IgD-negative memory B cell (primary cell): ENCODE results near the gene TTC24. TPM values are rescaled to one million over a fixed set of nuclear protein-coding genes. Genes with fewer than 3 reads are reported as not detected.
"Not testable (repeated sequence)": the region's sequence is repeated elsewhere in the genome, so short reads cannot be mapped to it uniquely, and the experiment has no call there.

ENCODE experiments used
- H3K27ac Mint-ChIP-seq, 3 donors: one replicate each; pipeline ENCODE4 v1.8.0; 2020 to 2022; ENCODE audit warnings: mild to moderate bottlenecking in 3 of 3, mixed read lengths in 3 of 3, moderate library complexity in 1 of 3
- H3K27me3 Mint-ChIP-seq: one replicate; pipeline ENCODE4 v1.8.0; 2021; ENCODE audit warnings: mixed read lengths
- H3K36me3 Mint-ChIP-seq: one replicate; pipeline ENCODE4 v1.8.0; 2020; ENCODE audit warnings: mild to moderate bottlenecking, mixed read lengths
- H3K4me1 Mint-ChIP-seq, 3 donors: one replicate each; pipeline ENCODE4 v1.8.0; 2020 to 2022; ENCODE audit warnings: mixed read lengths in 3 of 3, mild to moderate bottlenecking in 1 of 3
- H3K4me3 Mint-ChIP-seq, 4 donors: one replicate each; pipeline ENCODE4 v1.8.0; 2020 to 2022; ENCODE audit warnings: mild to moderate bottlenecking in 4 of 4, mixed read lengths in 4 of 4, moderate library complexity in 3 of 4
- H3K9me3 Mint-ChIP-seq, 3 donors: one replicate each; pipeline ENCODE4 v1.8.0; 2020 to 2021; ENCODE audit warnings: mixed read lengths in 3 of 3, mild to moderate bottlenecking in 1 of 3
- polyA plus RNA-seq: library from polyadenylated mRNA; unstranded; fragments of 300-500 nt; fragmentation: Illumina TruSeq; gene quantifications from one replicate; pipeline ENCODE4 v1.2.3, GENCODE V29; 2021

Gene TTC24
- polyA plus RNA-seq, 1 donor from 2014 or later = 0.38 TPM

- Mint-ChIP-seq H3K4me1 (peaks cover 8 to 11% (median 8%) of the 10 kb centered on the region in 3 donors), H3K9me3 (no peaks in the 10 kb centered on the region), H3K27me3 (peaks cover 18% of the 10 kb centered on the region), H3K4me3 (peak overlapping the region in 1 of 4 donors; percentile 94), H3K36me3 (peaks cover 1% of the 10 kb centered on the region), H3K27ac (no peak overlapping the region)
Measured at GRCh38 chr1:156571261-156571852, 8.2 kb upstream of the TTC24 start.

DNA sequence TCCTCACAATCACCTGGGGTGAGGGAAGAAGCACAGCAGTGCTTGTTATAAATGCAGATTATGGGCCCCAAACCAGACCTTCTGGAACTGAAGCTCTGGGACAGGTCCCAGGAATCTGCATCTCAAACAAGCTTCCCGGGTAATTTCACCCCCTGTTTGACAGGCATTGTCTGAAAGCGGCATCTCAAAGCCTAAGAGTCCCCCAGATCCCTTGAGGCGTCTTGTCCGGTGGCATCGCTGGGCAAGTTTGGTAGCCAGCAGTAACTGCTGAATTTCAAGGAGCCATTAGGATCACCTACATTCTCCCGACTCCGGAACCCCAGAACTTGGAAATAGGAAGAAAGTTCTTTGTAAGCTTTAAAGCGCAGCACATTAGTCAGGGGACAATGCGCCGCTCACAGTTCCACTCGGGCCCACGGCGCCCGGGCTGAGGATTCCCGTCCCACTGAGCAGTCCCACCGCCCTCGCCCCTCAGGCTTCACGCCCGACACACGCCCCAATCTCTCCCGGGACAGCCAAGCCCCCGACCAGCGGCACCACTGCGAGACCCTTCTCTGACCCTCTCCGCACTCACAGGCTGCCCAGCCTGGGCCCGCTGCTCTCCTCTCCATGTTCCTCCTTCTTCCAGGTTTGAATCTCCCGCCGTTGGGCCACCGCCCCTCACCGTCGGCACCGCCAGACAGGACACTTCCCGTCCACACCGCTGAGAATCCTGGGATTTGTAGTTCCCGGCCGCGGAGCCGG, 7.4 kb upstream of the TTC24 start, which contains the start of gene IQGAP3:
Gene IQGAP3 (minus strand): TSS at position 647 of the 744 bp plus-strand sequence. CDS start 36 bp downstream, at position 611.
- Mint-ChIP-seq H3K36me3 (peaks cover 1% of the 10 kb centered on the region), H3K4me3 (peak within 1 kb of the TSS; percentile 66 to 94 (median 82)), H3K27me3 (peaks cover 18% of the 10 kb centered on the region), H3K27ac (peak within 1 kb of the TSS in 2 of 3 donors; percentile 32 to 54), H3K4me1 (peaks cover 8 to 11% (median 8%) of the 10 kb centered on the region in 3 donors), H3K9me3 (no peaks in the 10 kb centered on the region)

GRCh38 chr1:156572663-156573018, 6.9 kb upstream of the TTC24 start:
- Mint-ChIP-seq H3K9me3 (no peaks in the 10 kb centered on the region), H3K27me3 (peaks cover 18% of the 10 kb centered on the region), H3K4me3 (peak overlapping the region; percentile 66 to 94 (median 82)), H3K36me3 (peaks cover 1% of the 10 kb centered on the region), H3K27ac (peak overlapping the region in 2 of 3 donors; percentile 32 to 54), H3K4me1 (peaks cover 8 to 11% (median 8%) of the 10 kb centered on the region in 3 donors)

- Mint-ChIP-seq H3K4me1 (peaks cover 8 to 11% (median 8%) of the 10 kb centered on the region in 3 donors), H3K27me3 (peaks cover 18% of the 10 kb centered on the region), H3K27ac (no peak overlapping the region), H3K36me3 (peaks cover 1% of the 10 kb centered on the region), H3K4me3 (no peak overlapping the region), H3K9me3 (no peaks in the 10 kb centered on the region)
Measured at GRCh38 chr1:156574039-156574633, 5.4 kb upstream of the TTC24 start.

- no peak overlapping the region for H3K27ac Mint-ChIP-seq
Measured at GRCh38 chr1:156577550-156577949, 2.0 kb upstream of the TTC24 start.

DNA sequence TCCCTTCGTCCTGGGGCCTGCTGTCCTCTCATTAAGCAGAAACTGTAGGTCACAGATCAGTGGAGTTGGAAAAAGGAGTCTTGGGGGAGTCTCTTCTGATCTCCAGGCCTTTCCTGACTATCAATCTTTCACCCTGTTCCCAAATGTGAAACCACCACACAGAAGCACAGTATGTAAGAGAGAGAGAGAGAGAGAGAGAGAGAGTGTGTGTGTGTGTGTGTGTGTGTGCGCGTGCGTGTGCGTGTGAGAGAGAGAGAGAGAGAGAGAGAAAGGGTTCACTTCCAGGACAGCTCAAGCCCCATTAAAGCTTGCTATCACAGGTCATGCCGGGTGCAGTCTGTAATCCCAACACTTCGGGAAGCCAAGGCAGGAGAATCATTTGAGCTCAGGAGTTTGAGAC, 1.5 kb upstream of the TTC24 start:
- Mint-ChIP-seq H3K27me3 (peaks cover 4% of the 10 kb centered on the region), H3K4me3 (no peak overlapping the region), H3K4me1 (peaks cover 5 to 13% (median 10%) of the 10 kb centered on the region in 3 donors), H3K27ac (no peak overlapping the region), H3K9me3 (no peaks in the 10 kb centered on the region), H3K36me3 (no peaks in the 10 kb centered on the region)

More at GRCh38 chr1:156577550-156577949, 2.0 kb upstream of the TTC24 start:
- Mint-ChIP-seq H3K4me1 (peaks cover 9 to 14% (median 10%) of the 10 kb centered on the region in 3 donors), H3K9me3 (no peaks in the 10 kb centered on the region), H3K36me3 (no peaks in the 10 kb centered on the region), H3K4me3 (peak overlapping the region in 1 of 4 donors; percentile 9), H3K27me3 (peaks cover 9% of the 10 kb centered on the region)

DNA sequence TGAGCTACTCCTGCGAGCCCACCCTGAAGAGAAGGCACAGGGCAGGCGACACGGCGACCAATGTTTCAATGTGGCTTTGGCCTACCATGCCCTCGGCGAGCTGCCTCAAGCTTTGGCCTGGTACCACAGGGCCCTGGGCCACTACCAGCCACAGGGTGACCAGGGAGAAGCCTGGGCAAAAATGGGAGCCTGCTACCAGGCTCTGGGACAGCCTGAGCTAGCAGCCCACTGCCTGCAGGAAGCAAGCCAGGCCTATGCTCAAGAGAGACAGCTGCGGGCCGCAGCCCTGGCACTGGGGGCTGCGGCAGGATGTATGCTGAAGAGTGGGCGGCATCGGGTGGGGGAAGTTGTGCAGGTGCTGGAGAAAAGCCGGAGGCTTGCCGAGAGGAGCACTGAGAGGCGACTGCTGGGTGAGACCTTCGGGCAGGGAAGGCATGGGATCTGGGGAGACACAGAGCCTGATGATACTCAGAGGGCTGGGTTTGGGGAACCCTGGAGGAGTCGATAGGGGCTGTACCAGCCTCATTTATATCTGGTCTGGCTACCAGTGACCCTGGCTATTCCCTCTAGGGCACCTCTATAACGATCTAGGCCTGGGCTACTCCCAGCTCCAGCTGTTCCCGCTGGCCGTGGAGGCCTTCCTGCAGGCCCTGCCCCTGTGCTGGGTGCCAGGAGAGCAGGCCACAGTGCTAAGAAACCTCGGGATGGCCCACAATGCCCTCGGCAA, 2.3 kb downstream of the TTC24 start:
- Mint-ChIP-seq H3K4me1 (peaks cover 8 to 18% (median 16%) of the 10 kb centered on the region in 3 donors), H3K36me3 (no peaks in the 10 kb centered on the region), H3K27me3 (no peaks in the 10 kb centered on the region), H3K27ac (peak overlapping the region in 2 of 3 donors; percentile 85 to 87), H3K9me3 (no peaks in the 10 kb centered on the region), H3K4me3 (peak overlapping the region; percentile 35 to 88 (median 74))

DNA sequence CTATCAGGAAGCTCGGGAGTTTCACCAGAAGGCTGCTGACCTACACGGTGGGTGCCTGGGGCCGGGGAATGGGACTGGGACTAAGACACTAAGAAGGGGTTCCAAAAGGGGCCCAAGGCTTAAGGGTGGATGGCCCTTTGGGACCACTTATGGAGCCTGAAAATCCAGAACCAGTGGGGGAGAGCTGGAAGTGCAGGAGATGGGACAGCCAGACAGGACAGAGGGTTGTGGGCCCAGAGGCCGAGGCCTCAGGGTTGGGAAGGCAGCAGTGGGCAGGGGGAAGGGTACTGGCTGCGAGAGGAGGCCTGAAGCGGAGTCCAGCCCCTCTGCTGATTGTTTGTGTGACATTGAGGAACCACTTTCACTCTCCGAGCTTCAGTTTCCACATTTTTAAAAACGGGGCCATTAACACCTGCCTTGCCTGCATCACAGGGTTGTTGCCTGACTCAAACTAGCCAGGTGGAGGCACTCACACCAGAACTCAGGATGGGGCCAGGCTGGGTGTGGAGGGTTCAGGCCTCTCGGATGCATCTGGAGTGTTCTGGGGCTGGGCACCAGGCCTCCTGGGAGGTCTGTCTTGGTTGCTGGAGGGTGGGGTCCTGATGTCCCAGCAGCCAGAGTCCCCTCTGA, 3.0 kb downstream of the TTC24 start:
- Mint-ChIP-seq H3K9me3 (no peaks in the 10 kb centered on the region), H3K36me3 (no peaks in the 10 kb centered on the region)

GRCh38 chr1:156583821-156584622, 4.5 kb downstream of the TTC24 start:
- H3K27ac Mint-ChIP-seq = peak overlapping the region in 2 of 3 donors; percentile 50 to 57
- peaks cover 8 to 18% (median 16%) of the 10 kb centered on the region in 3 donors for H3K4me1 Mint-ChIP-seq

More for the DNA sequence above, 3.0 kb downstream of the TTC24 start:
- peak overlapping the region; percentile 2 to 88 (median 51) for H3K4me3 Mint-ChIP-seq
- H3K27ac Mint-ChIP-seq = peak overlapping the region in 2 of 3 donors; percentile 85 to 87
- H3K4me1 Mint-ChIP-seq = peaks cover 8 to 18% (median 16%) of the 10 kb centered on the region in 3 donors
- no peaks in the 10 kb centered on the region for H3K27me3 Mint-ChIP-seq

DNA sequence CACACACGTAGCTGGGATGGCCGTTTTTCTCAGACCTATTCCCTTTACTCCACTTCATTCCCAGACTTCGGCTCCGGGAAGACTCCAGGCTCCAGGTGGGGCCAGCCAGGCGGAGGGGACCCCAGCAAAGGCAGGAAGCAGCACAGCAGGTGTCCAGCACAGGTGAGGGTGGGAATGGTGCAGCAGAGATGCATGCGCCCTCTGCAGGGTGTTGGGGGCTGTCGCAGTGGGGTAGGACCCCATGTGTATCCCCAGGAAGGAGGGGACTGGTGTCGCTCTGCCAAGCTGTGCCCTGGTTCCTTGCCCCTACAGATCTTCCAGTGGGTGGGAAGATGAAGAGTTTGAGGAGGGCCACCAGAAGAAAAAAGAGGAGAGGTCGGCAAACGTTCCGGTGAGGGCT, 5.3 kb downstream of the TTC24 start:
- Mint-ChIP-seq H3K27me3 (no peaks in the 10 kb centered on the region), H3K9me3 (no peaks in the 10 kb centered on the region), H3K4me1 (peaks cover 8 to 18% (median 16%) of the 10 kb centered on the region in 3 donors), H3K4me3 (no peak overlapping the region), H3K27ac (no peak overlapping the region), H3K36me3 (no peaks in the 10 kb centered on the region)

More at GRCh38 chr1:156583821-156584622, 4.5 kb downstream of the TTC24 start:
- no peaks in the 10 kb centered on the region for H3K9me3 Mint-ChIP-seq
- peak overlapping the region in 3 of 4 donors; percentile 36 to 75 (median 38) for H3K4me3 Mint-ChIP-seq
- H3K36me3 Mint-ChIP-seq = no peaks in the 10 kb centered on the region
- H3K27me3 Mint-ChIP-seq = no peaks in the 10 kb centered on the region

- H3K27me3 Mint-ChIP-seq = no peaks in the 10 kb centered on the region
- H3K27ac Mint-ChIP-seq = no peak overlapping the region
- H3K9me3 Mint-ChIP-seq = no peaks in the 10 kb centered on the region
- no peaks in the 10 kb centered on the region for H3K36me3 Mint-ChIP-seq
- peaks cover 14 to 21% (median 18%) of the 10 kb centered on the region in 3 donors for H3K4me1 Mint-ChIP-seq
- H3K4me3 Mint-ChIP-seq = no peak overlapping the region
Measured at GRCh38 chr1:156586323-156586722, 6.8 kb downstream of the TTC24 start.

DNA sequence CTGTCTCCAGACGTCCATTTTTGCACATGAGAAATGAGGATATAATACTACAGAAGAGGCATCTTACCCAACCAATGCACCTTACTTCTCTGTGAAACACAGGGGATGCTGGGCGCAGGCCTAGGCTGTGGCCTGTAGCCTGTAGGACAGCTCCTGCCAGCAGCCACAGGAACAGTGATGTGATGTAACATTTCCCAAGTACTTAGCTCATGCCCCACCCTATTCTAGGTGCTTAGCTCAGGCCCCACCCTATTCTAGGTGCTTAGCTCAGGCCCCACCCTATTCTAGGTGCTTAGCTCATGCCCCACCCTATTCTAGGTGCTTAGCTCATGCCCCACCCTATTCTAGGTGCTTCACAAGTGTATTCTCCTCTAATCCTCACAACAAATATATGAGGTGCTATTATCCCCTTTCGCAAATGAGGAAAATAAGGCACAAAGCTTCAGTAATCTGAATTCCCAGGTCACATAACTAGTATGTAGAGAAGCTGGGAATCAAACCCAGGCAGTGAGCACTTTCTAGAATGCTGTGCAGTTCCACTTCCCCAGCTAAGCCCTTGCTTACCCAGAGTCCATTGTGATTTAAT, 7.5 kb downstream of the TTC24 start:
- H3K27ac Mint-ChIP-seq = no peak overlapping the region
- no peaks in the 10 kb centered on the region for H3K27me3 Mint-ChIP-seq
- H3K9me3 Mint-ChIP-seq = no peaks in the 10 kb centered on the region
- no peaks in the 10 kb centered on the region for H3K36me3 Mint-ChIP-seq
- H3K4me1 Mint-ChIP-seq = peaks cover 13 to 19% (median 14%) of the 10 kb centered on the region in 3 donors
- no peak overlapping the region for H3K4me3 Mint-ChIP-seq

GRCh38 chr1:156587927-156588326, 8.4 kb downstream of the TTC24 start:
- H3K27ac Mint-ChIP-seq, H3K9me3 Mint-ChIP-seq, H3K4me3 Mint-ChIP-seq, H3K36me3 Mint-ChIP-seq, H3K27me3 Mint-ChIP-seq: not testable (repeated sequence)
- peaks cover 14 to 18% (median 15%) of the 10 kb centered on the region in 3 donors for H3K4me1 Mint-ChIP-seq
